SK-N-SH treated with all-trans-retinoic acid at 6 μM for 48 hours (cell line): Measurements from ENCODE around the gene GPR139.

Source experiments
- ARNTL ChIP-seq: fragments of 450-650 bp; formaldehyde crosslinking; IDR thresholded peaks from 2 replicates; pipeline ENCODE4 v1.5.0; 2020; ENCODE audit warnings: low read depth, mild to moderate bottlenecking, moderate library complexity, borderline replicate concordance
- BACH2 ChIP-seq: fragments of 250-450 bp; sonication (Bioruptor Pico); IDR thresholded peaks from 2 replicates; pipeline ENCODE4 v1.9.0; 2021; ENCODE audit warnings: mild to moderate bottlenecking, borderline replicate concordance
- CSDC2 ChIP-seq: fragments of 250-450 bp; sonication (Bioruptor Pico); IDR thresholded peaks from 2 replicates; pipeline ENCODE4 v1.5.0; 2020; ENCODE audit warnings: mild to moderate bottlenecking, moderate library complexity
- GLIS3 ChIP-seq: fragments of 250-450 bp; sonication (Bioruptor Pico); IDR thresholded peaks from 2 replicates; pipeline ENCODE4 v1.5.0; 2020; ENCODE audit warnings: mild to moderate bottlenecking, moderate library complexity
- OSR1 ChIP-seq: fragments of 250-450 bp; sonication (Bioruptor Pico); IDR thresholded peaks from 2 replicates; pipeline ENCODE4 v1.8.0; 2022; ENCODE audit warnings: moderate library complexity, mild to moderate bottlenecking, inconsistent platforms
- PATZ1 ChIP-seq: fragments of 250-450 bp; sonication (Bioruptor Pico); IDR thresholded peaks from 2 replicates; pipeline ENCODE4 v1.8.0; 2020; ENCODE audit warnings: mild to moderate bottlenecking, moderate library complexity, borderline replicate concordance
- ZFP3 ChIP-seq: fragments of 250-450 bp; sonication (Bioruptor Pico); IDR thresholded peaks from 2 replicates; pipeline ENCODE4 v1.5.0; 2020; ENCODE audit warnings: mild to moderate bottlenecking, moderate library complexity
- ZNF8 ChIP-seq: fragments of 450-650 bp; formaldehyde crosslinking; IDR thresholded peaks from 2 replicates; pipeline ENCODE4 v1.5.0; 2020; ENCODE audit warnings: mild to moderate bottlenecking, moderate library complexity
- TF ChIP-seq, protein P1 (sequence below): fragments of 250-450 bp; sonication (Bioruptor Pico); IDR thresholded peaks from 2 replicates; pipeline ENCODE4 v1.5.1; 2020; ENCODE audit warnings: low read depth, mild to moderate bottlenecking, moderate library complexity

- TF ChIP-seq PATZ1, result no peak
- TF ChIP-seq, protein P1, sequence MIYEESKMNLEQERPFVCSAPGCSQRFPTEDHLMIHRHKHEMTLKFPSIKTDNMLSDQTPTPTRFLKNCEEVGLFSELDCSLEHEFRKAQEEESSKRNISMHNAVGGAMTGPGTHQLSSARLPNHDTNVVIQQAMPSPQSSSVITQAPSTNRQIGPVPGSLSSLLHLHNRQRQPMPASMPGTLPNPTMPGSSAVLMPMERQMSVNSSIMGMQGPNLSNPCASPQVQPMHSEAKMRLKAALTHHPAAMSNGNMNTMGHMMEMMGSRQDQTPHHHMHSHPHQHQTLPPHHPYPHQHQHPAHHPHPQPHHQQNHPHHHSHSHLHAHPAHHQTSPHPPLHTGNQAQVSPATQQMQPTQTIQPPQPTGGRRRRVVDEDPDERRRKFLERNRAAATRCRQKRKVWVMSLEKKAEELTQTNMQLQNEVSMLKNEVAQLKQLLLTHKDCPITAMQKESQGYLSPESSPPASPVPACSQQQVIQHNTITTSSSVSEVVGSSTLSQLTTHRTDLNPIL (CRISPR knock-in tag), result no peak
- no peak for TF ChIP-seq OSR1
- no peak for TF ChIP-seq CSDC2 (CRISPR knock-in tag)
- no peak for TF ChIP-seq ZNF8 (CRISPR knock-in tag)
- TF ChIP-seq ZFP3 (CRISPR knock-in tag), result no peak
- no peak for TF ChIP-seq GLIS3 (CRISPR knock-in tag)
- no peak for TF ChIP-seq BACH2 (CRISPR knock-in tag)
- TF ChIP-seq ARNTL (CRISPR knock-in tag), result no peak
Observed at GRCh38 chr16:19994466-19995170, 79.1 kb downstream of the GPR139 start.
